ENCODE measurements around the gene SARDH. TPM values are rescaled to one million over a fixed set of nuclear protein-coding genes. Genes with fewer than 3 reads are reported as not detected.

Gene SARDH
- total RNA-seq, 1 experiment from 2014 or later: 5.3 TPM

GRCh38 chr9:133640160-133640559 lies 98.0 kb downstream of the SARDH start:
- no peaks in the 10 kb centered on the region for H3K9me3 Mint-ChIP-seq
- H3K79me1 ChIP-seq (ENCODE audit: insufficient read depth, low read depth, low read length, poor library complexity, severe bottlenecking): no peaks in the 10 kb centered on the region
- no peaks in the 10 kb centered on the region for H3K23me2 ChIP-seq (ENCODE audit: insufficient read length, low read depth, low read length, poor library complexity, severe bottlenecking)
- no peak overlapping the region for H3K56ac ChIP-seq (ENCODE audit: insufficient read length, low read depth, low read length)
- H3K27me3 ChIP-seq (ENCODE audit: insufficient read depth, low read length): no peaks in the 10 kb centered on the region
- no peak for DNase-seq
- H3K9ac ChIP-seq (ENCODE audit: extremely low read depth, insufficient read length, low read length): no peak overlapping the region
- no peak overlapping the region for H4K91ac ChIP-seq (ENCODE audit: insufficient read length, low read depth, low read length)
- H2BK120ac ChIP-seq (ENCODE audit: low read depth, low read length, poor library complexity, severe bottlenecking): no peak overlapping the region
- H3K23ac ChIP-seq (ENCODE audit: insufficient read length, low read depth, low read length): no peak overlapping the region
- WGBS (ENCODE audit: extremely low coverage, insufficient read length, low lambda C conversion rate): no CpG with 5 or more reads among the region's 7 CpGs
- H3K4me3 Mint-ChIP-seq: no peak overlapping the region
- no peak overlapping the region for H2AFZ ChIP-seq (ENCODE audit: low read length)
- H2BK15ac ChIP-seq (ENCODE audit: low read depth, low read length): no peak overlapping the region
- no peak overlapping the region for H2BK12ac ChIP-seq (ENCODE audit: insufficient read length, low read depth, low read length)
- H3K18ac ChIP-seq (ENCODE audit: insufficient read length, low read depth, low read length): no peak overlapping the region
- TF ChIP-seq, protein P1, sequence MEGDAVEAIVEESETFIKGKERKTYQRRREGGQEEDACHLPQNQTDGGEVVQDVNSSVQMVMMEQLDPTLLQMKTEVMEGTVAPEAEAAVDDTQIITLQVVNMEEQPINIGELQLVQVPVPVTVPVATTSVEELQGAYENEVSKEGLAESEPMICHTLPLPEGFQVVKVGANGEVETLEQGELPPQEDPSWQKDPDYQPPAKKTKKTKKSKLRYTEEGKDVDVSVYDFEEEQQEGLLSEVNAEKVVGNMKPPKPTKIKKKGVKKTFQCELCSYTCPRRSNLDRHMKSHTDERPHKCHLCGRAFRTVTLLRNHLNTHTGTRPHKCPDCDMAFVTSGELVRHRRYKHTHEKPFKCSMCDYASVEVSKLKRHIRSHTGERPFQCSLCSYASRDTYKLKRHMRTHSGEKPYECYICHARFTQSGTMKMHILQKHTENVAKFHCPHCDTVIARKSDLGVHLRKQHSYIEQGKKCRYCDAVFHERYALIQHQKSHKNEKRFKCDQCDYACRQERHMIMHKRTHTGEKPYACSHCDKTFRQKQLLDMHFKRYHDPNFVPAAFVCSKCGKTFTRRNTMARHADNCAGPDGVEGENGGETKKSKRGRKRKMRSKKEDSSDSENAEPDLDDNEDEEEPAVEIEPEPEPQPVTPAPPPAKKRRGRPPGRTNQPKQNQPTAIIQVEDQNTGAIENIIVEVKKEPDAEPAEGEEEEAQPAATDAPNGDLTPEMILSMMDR (conservative IDR thresholded peaks at IDR 0.05): no peak
- no peak overlapping the region for H3K27ac Mint-ChIP-seq
- H4K8ac ChIP-seq (replicated peaks; ENCODE audit: insufficient read length, low read depth, low read length): no peak overlapping the region
- no peak overlapping the region for H2AK5ac ChIP-seq (ENCODE audit: insufficient read length, low read length)
- no peaks in the 10 kb centered on the region; the same call in 1 of the 2 replicates for H3K4me1 ChIP-seq (ENCODE audit: insufficient read depth, low read length)
- H3K79me2 ChIP-seq (ENCODE audit: insufficient read depth, low read length): no peaks in the 10 kb centered on the region
- H3K4me2 ChIP-seq (ENCODE audit: insufficient read depth, insufficient read length, low read length): no peak overlapping the region
- peak overlapping the region; percentile 12; the same call in 1 of the 2 replicates for H3K14ac ChIP-seq (ENCODE audit: insufficient read depth, low read length)
- no peaks in the 10 kb centered on the region for H4K20me1 ChIP-seq (ENCODE audit: control insufficient read depth, insufficient read depth, insufficient read length)
- no peaks in the 10 kb centered on the region for H3K9me3 ChIP-seq (ENCODE audit: control insufficient read depth, low read depth, low read length)
- H3K27me3 Mint-ChIP-seq (ENCODE audit: low read depth): peaks cover 5% of the 10 kb centered on the region
- no peak overlapping the region for H4K5ac ChIP-seq (ENCODE audit: insufficient read length, low read depth, low read length)
- H3K27ac ChIP-seq (ENCODE audit: insufficient read length, low read depth, low read length): no peak overlapping the region
- no peak overlapping the region for H2BK5ac ChIP-seq (ENCODE audit: insufficient read length, low read length)
- H2BK20ac ChIP-seq (ENCODE audit: low read depth, low read length, poor library complexity, severe bottlenecking): no peak overlapping the region
- no peak overlapping the region for H3K4ac ChIP-seq (ENCODE audit: low read depth, low read length)
- H3T11ph ChIP-seq (ENCODE audit: low read length): no peak overlapping the region
- H3K4me1 Mint-ChIP-seq: peaks cover 20 to 27% of the 10 kb centered on the region in 2 experiments
- H3K36me3 Mint-ChIP-seq (ENCODE audit: insufficient read depth in 1 of 3, low read depth in 3 of 3): no peaks in the 10 kb centered on the region

Measured in H9 (cell line).